HS-5 (cell line): ENCODE measurements around the gene NCOA5.

Experiments
- DNase-seq: peaks from one replicate; pipeline ENCODE4 v3.0.0-alpha.2; 2012; ENCODE audit warnings: low read depth

Gene NCOA5

GRCh38 chr20:46062151-46062550, 27.6 kb downstream of the NCOA5 start:
- no peak for DNase-seq

- no peak for DNase-seq
Observed at GRCh38 chr20:46060975-46061374, 28.8 kb downstream of the NCOA5 start.

GRCh38 chr20:46060301-46060881, 29.4 kb downstream of the NCOA5 start:
- no peak for DNase-seq

GRCh38 chr20:46058599-46059281, 31.0 kb downstream of the NCOA5 start:
- DNase-seq, result no peak

- DNase-seq, result no peak
Observed at GRCh38 chr20:46057856-46058598, 31.7 kb downstream of the NCOA5 start.

- DNase-seq, result no peak
Observed at GRCh38 chr20:46056970-46057855, 32.5 kb downstream of the NCOA5 start.

- no peak for DNase-seq
Observed at GRCh38 chr20:46056027-46056833, 33.5 kb downstream of the NCOA5 start.

- DNase-seq, result no peak
Observed at GRCh38 chr20:46055269-46055668, 34.5 kb downstream of the NCOA5 start.

GRCh38 chr20:46054606-46055005, 35.2 kb downstream of the NCOA5 start:
- DNase-seq, result no peak

GRCh38 chr20:46053416-46053815, 36.3 kb downstream of the NCOA5 start:
- DNase-seq, result no peak

- DNase-seq, result no peak
Observed at GRCh38 chr20:46051556-46052308, 38.0 kb downstream of the NCOA5 start.

GRCh38 chr20:46050885-46051284, 38.9 kb downstream of the NCOA5 start:
- DNase-seq, result no peak

- DNase-seq, result no peak
Observed at GRCh38 chr20:46050444-46050843, 39.3 kb downstream of the NCOA5 start.

- no peak for DNase-seq
Observed at GRCh38 chr20:46049815-46050214, 39.9 kb downstream of the NCOA5 start.

- DNase-seq, result no peak
Observed at GRCh38 chr20:46049190-46049589, 40.6 kb downstream of the NCOA5 start.

GRCh38 chr20:46047821-46048220, 41.9 kb downstream of the NCOA5 start:
- no peak for DNase-seq

- no peak for DNase-seq
Observed at GRCh38 chr20:46046588-46047310, 43.0 kb downstream of the NCOA5 start.

- no peak for DNase-seq
Observed at GRCh38 chr20:46044896-46045295, 44.9 kb downstream of the NCOA5 start.

GRCh38 chr20:46043556-46043955, 46.2 kb downstream of the NCOA5 start:
- DNase-seq, result no peak
